ENCODE data around the gene SRBD1. TPM values are rescaled to one million over a fixed set of nuclear protein-coding genes. Genes with fewer than 3 reads are reported as not detected.

Gene SRBD1
- total and polyA plus RNA-seq, 10 donors, result 4.6 to 57.8 (median 25.8) TPM

- WGBS, 5 donors, result 96 to 97% (median 97%) methylated on average over 3 of the region's 3 CpGs
- intact Hi-C loops (cut with DNase I; ENCODE audit: low total_unique reads), result loop anchor here (10.0 kb wide), 1 partner anchor 587 kb away; no protein-coding TSS in a partner anchor
- Histone ChIP-seq H3K4me3 (no peak overlapping the region), H3K27ac (no peak overlapping the region), H3K27me3 (replicated peaks in 1 of 7) (no peaks in the 10 kb centered on the region), H3K9me3 (no peaks in the 10 kb centered on the region), H3K36me3 (peaks cover 0 to 32% (median 10%) of the 10 kb centered on the region in 6 donors), H3K4me1 (peaks cover 0 to 33% (median 18%) of the 10 kb centered on the region in 6 donors)
- TF ChIP-seq POLR2A (IDR thresholded peaks at IDR 0.05), result no peak
- no peak for TF ChIP-seq POLR2AphosphoS5 (IDR thresholded peaks at IDR 0.05)
- no peak for TF ChIP-seq CTCF (IDR thresholded peaks at IDR 0.05 in 8 of 11, conservative IDR thresholded peaks at IDR 0.05 in 3 of 11)
- no peak for DNase-seq
Observed at GRCh38 chr2:45571940-45572339, 39.1 kb downstream of the SRBD1 start.

GRCh38 chr2:45570671-45571334, 40.3 kb downstream of the SRBD1 start:
- Histone ChIP-seq H3K4me1 (peaks cover 0 to 44% (median 18%) of the 10 kb centered on the region in 6 donors), H3K27me3 (replicated peaks in 1 of 7) (no peaks in the 10 kb centered on the region), H3K27ac (peak overlapping the region in 1 of 8 donors; percentile 96), H3K4me3 (no peak overlapping the region), H3K36me3 (peaks cover 0 to 27% (median 10%) of the 10 kb centered on the region in 6 donors), H3K9me3 (no peaks in the 10 kb centered on the region)
- intact Hi-C loops (cut with DNase I; ENCODE audit: low total_unique reads), result loop anchor here (10.0 kb wide), 1 partner anchor 586 kb away; no protein-coding TSS in a partner anchor
- TF ChIP-seq POLR2A (IDR thresholded peaks at IDR 0.05) (no peak), CTCF (IDR thresholded peaks at IDR 0.05 in 8 of 11, conservative IDR thresholded peaks at IDR 0.05 in 3 of 11) (no peak), POLR2AphosphoS5 (IDR thresholded peaks at IDR 0.05) (no peak)
- WGBS, 5 donors, result 71 to 87% (median 79%) methylated on average over 3 of the region's 3 CpGs
- no peak for DNase-seq

GRCh38 chr2:45568935-45569334, 42.1 kb downstream of the SRBD1 start:
- no peaks in the 10 kb centered on the region for H3K9me3 ChIP-seq
- H3K4me3 ChIP-seq, result peak overlapping the region in 1 of 8 donors; percentile 64
- H3K27me3 ChIP-seq (replicated peaks in 1 of 7), result no peaks in the 10 kb centered on the region
- H3K4me1 ChIP-seq, result peaks cover 0 to 44% (median 18%) of the 10 kb centered on the region in 6 donors
- H3K36me3 ChIP-seq, result peaks cover 0 to 18% (median 9%) of the 10 kb centered on the region in 6 donors
- intact Hi-C loops (cut with DNase I; ENCODE audit: low total_unique reads), result no loop called here
- DNase-seq, result no peak
- peak overlapping the region; percentile 71 to 96 (median 89) for H3K27ac ChIP-seq
- TF ChIP-seq POLR2AphosphoS5 (IDR thresholded peaks at IDR 0.05), result no peak
- TF ChIP-seq POLR2A (IDR thresholded peaks at IDR 0.05), result no peak

GRCh38 chr2:45567974-45568789, 42.9 kb downstream of the SRBD1 start:
- intact Hi-C loops (cut with DNase I; ENCODE audit: low total_unique reads), result no loop called here
- 22 to 38% (median 27%) methylated on average over 5 of the region's 5 CpGs for WGBS, 5 donors
- peaks cover 0 to 48% (median 18%) of the 10 kb centered on the region in 6 donors for H3K4me1 ChIP-seq
- H3K36me3 ChIP-seq, result peaks cover 0 to 13% (median 6%) of the 10 kb centered on the region in 6 donors
- TF ChIP-seq POLR2AphosphoS5 (IDR thresholded peaks at IDR 0.05), result peak in 2 of 3 donors; percentile 29 to 34
- peak in 3 of 11 experiments; percentile 33 to 55 (median 44) for TF ChIP-seq CTCF (IDR thresholded peaks at IDR 0.05 in 8 of 11, conservative IDR thresholded peaks at IDR 0.05 in 3 of 11)
- no peak for TF ChIP-seq POLR2A (IDR thresholded peaks at IDR 0.05)
- DNase-seq, result no peak
- H3K27me3 ChIP-seq (replicated peaks in 1 of 7), result no peaks in the 10 kb centered on the region
- H3K27ac ChIP-seq, result peak overlapping the region; percentile 71 to 96 (median 89)
- peak overlapping the region in 7 of 8 donors; percentile 5 to 64 (median 31) for H3K4me3 ChIP-seq
- no peaks in the 10 kb centered on the region for H3K9me3 ChIP-seq

Measured in spleen (tissue), 11 donors.